GM10248 (cell line): ENCODE results near the gene OR5K2.

Experiments
- CTCF ChIA-PET: fragments of 300-600 bp; sonication (Branson Sonifier 250); formaldehyde crosslinking; extraction: SDS; loops from one replicate; lab custom pipeline; 2021; ENCODE audit warnings: antibody characterized with exemption; lab: Yijun Ruan, JAX
- POLR2A ChIA-PET: fragments of 350-650 bp; sonication (Branson Sonifier 250); formaldehyde crosslinking; extraction: SDS; loops from one replicate; lab custom pipeline; 2020; ENCODE audit warnings: antibody characterized with exemption; lab: Yijun Ruan, JAX
- DNase-seq: peaks from one replicate; pipeline ENCODE4 v3.0.0; 2012; ENCODE audit errors: extremely low spot score
- CTCF ChIP-seq: IDR thresholded peaks from 2 replicates; pipeline ENCODE4 v1.5.1; 2012; ENCODE audit warnings: mild to moderate bottlenecking, low read depth; ENCODE audit errors: extremely low read depth, missing control alignments, control extremely low read depth

OR5K2 gene

GRCh38 chr3:98460220-98460619 lies 37.3 kb upstream of the OR5K2 start:
- TF ChIP-seq CTCF: no peak
- no peak for DNase-seq
- ChIA-PET CTCF (interaction anchor here (1.7 kb wide), 1 partner anchor 14 kb away, joined by 4 read pairs; no protein-coding TSS in a partner anchor), POLR2A (no interaction called here)

DNA sequence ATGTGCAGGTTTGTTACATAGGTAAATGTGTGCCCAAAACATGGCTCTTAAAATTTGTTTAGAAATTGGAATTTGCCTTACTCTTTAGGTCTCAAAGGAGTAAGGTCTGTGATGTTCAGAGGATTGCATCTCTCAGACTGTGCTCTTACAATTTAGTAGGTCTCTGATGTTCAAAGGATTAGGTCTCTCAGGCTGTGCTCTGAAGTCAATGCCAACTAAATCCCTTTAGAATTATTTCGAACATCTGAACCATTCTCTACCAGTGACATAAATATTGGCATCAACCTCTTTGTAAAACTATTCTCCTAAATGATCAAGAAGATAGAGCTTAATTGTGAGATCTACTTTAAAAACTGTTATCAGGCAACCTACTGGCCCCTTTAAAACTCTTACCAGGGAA lies 34.6 kb upstream of the OR5K2 start, which contains the start of gene OR5K1:
TSS of gene OR5K1 (plus strand) at position 301 of the 400 bp plus-strand sequence. CDS start 6,376 bp downstream, outside the sequence.
- CTCF ChIA-PET: interaction anchor here (1.0 to 1.3 kb wide), 2 partner anchors 19 to 32 kb away, joined by 3 to 4 read pairs; no protein-coding TSS in a partner anchor

DNA sequence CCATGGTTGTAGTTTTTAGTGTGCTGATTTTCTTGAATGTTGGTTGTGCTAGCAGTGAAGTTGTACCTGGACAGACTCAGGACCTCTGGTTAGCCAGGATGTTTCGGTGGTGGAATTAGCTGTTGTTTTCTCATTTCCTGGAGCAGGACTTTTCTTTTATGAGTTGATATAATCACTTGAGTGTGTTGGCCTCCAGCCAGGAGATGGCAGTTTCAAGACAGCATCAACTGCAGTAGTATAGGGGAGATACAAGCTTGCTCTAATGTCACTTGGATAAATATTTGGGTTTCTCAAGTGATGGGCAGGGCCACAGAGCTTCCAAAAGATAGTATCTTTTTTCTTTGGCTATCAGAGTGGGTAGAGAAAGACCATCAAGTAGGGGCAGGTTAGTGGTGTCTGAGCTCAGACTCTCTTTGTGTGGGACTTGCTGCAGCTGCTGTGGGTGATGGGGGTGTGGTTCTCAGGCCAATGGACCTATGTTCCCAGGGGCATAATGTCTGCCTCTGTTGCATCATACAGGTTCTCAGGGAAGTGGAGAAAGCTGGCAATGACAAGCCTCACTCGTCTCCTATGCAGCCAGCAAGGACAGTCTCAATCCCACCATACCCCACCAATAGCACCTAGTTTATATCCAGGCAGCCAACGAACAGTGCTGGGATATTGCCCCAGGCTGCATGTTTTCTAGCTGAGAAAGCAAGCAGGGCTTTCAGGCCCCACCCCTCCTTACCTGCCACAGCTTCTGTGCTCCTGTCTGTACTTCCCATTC lies 14.6 kb upstream of the OR5K2 start:
- POLR2A ChIA-PET: no interaction called here

More for the DNA sequence above, 34.6 kb upstream of the OR5K2 start, which contains the start of gene OR5K1:
- POLR2A ChIA-PET: no interaction called here
- no peak for TF ChIP-seq CTCF
- DNase-seq: no peak

GRCh38 chr3:98483626-98484025 lies 13.9 kb upstream of the OR5K2 start:
- ChIA-PET POLR2A (no interaction called here), CTCF (interaction anchor here (1.2 to 1.6 kb wide), 3 partner anchors 31 to 461 kb away, joined by 3 read pairs; no protein-coding TSS in a partner anchor)
- TF ChIP-seq CTCF: no peak
- no peak for DNase-seq

More for the DNA sequence above, 14.6 kb upstream of the OR5K2 start:
- TF ChIP-seq CTCF: no peak
- no peak for DNase-seq
- CTCF ChIA-PET: interaction anchor here (1.0 to 1.7 kb wide), 8 partner anchors 14 to 460 kb away, joined by 3 to 4 read pairs (median 3); no protein-coding TSS in a partner anchor

- ChIA-PET POLR2A (no interaction called here), CTCF (no interaction called here)
- no peak for DNase-seq
- TF ChIP-seq CTCF: no peak
Observed at GRCh38 chr3:98500019-98500418, 2.5 kb downstream of the OR5K2 start.

DNA sequence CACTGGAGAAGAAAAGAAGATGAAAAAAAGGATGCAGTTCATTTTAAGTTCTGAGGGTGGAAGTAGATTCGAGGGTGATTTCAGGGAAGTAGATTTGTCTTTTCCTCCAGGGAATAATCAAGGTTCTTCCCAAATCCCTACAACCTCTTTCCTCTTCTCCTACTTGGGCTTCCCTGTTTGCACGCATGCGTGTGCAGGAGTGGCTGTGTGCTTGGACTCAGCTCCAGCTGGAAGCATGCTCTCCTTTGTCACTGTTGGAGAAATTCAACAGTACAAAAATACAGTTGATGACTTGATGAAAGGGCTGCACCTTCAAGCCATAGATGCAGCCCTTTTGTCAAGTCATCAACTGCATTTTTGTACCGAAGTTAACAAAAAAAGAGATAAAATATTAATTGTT lies 3.8 kb downstream of the OR5K2 start:
- ChIA-PET POLR2A (no interaction called here), CTCF (interaction anchor here (1.3 kb wide), 1 partner anchor 58 kb away, joined by 3 read pairs; no protein-coding TSS in a partner anchor)
- no peak for DNase-seq
- no peak for TF ChIP-seq CTCF
